Ovary (tissue), 9 donors: ENCODE data around the gene BMPR1A. TPM values are rescaled to one million over a fixed set of nuclear protein-coding genes. Genes with fewer than 3 reads are reported as not detected.
"Not testable (repeated sequence)": the region's sequence is repeated elsewhere in the genome, so short reads cannot be mapped to it uniquely, and the experiment has no call there.

ENCODE experiments used
- DNase-seq, 5 donors: peaks; one replicate each; pipeline ENCODE4 v3.0.0-alpha.2; 2019 to 2020
- H3K27ac ChIP-seq, 2 donors: fragments of 200-600 bp; one replicate each; pipeline versions ENCODE4 v1.5.1 to v1.8.0; 2019 to 2022
- H3K27me3 ChIP-seq: fragments of 200-600 bp; one replicate; pipeline ENCODE4 v1.8.0; 2022
- H3K36me3 ChIP-seq: fragments of 200-600 bp; sonication (generic); one replicate; pipeline ENCODE4 v1.5.1; 2019
- H3K4me1 ChIP-seq: one replicate; pipeline ENCODE4 v1.8.1; 2013; ENCODE audit warnings: mild to moderate bottlenecking, moderate library complexity; ENCODE audit not compliant: insufficient read depth
- H3K4me3 ChIP-seq: fragments of 200-600 bp; sonication (generic); one replicate; pipeline ENCODE4 v1.5.1; 2017
- H3K9me3 ChIP-seq, 2 donors: fragments of 200-600 bp in 1 of 2; sonication (generic) in 1 of 2; one replicate each; pipeline versions ENCODE4 v1.5.1 to v1.8.1; 2013 to 2019; ENCODE audit warnings: mild to moderate bottlenecking in 1 of 2, moderate library complexity in 1 of 2
- CTCF ChIP-seq, 3 donors: fragments of 450-650 bp in 2 of 3; fragments of 200-600 bp in 1 of 3; IDR thresholded peaks; one replicate each; pipeline versions ENCODE4 v1.5.1 to v1.8.0; 2016 to 2022; ENCODE audit warnings: antibody characterized with exemption in 3 of 3, mild to moderate bottlenecking in 1 of 3
- EP300 ChIP-seq: sonication (generic); formaldehyde crosslinking; IDR thresholded peaks from one replicate; pipeline ENCODE4 v1.6.1; 2017; ENCODE audit warnings: antibody characterized with exemption
- POLR2A ChIP-seq: fragments of 450-650 bp; IDR thresholded peaks from one replicate; pipeline ENCODE4 v1.6.1; 2017; ENCODE audit warnings: antibody characterized with exemption, mild to moderate bottlenecking, moderate library complexity
- WGBS, 3 donors: extraction: QIAGEN DNeasy Blood & Tissue Kit in 1 of 3; methylation state at CpG; one replicate each; pipeline versions ENCODE4 v1.1.5 to v1.1.7; 2013 to 2017; 5-methylcytosine and 5-hydroxymethylcytosine counted together
- intact Hi-C, 4 donors: fragments of 100-400 bp; cut with DNase I; formaldehyde crosslinking; loops; one replicate each; pipeline versions ENCODE4 v1.11.0 to v1.15.1; 2022 to 2023
- polyA plus RNA-seq, 2 donors: library from polyadenylated mRNA; stranded (reverse); fragments of 200-250 nt in 1 of 2; fragments of 350-450 nt in 1 of 2; fragmentation: Illumina TruSeq in 1 of 2; extraction: RNeasy Lipid Tissue Mini Kit (QIAGEN cat#74804) in 1 of 2; gene quantifications; one replicate each; pipeline ENCODE4 v1.2.3, GENCODE V29; 2013 to 2014
- total RNA-seq, 7 donors: library from RNA; depleted of rRNA in 2 of 7; stranded (reverse); fragments of >200 nt in 2 of 7; fragmentation: NEBNext Ultra II Directional in 3 of 7; extraction: Animal tissue kit (Norgen Biotek cat#: 25700) in 3 of 7; gene quantifications; one replicate each; pipeline versions ENCODE4 v1.1.0 to v1.2.4, GENCODE V29; 2016 to 2023
- donor health status: DM: no; HTN: no; CAD: no; lungs with moderate emphysema.
- donor health status: DM: no; HTN: no; CAD: no.
- donor health status: Bipolar disorder and iron deficiency.
- donor health status: DM: yes; HTN: yes; CAD: no.
- donor health status: DM: no; HTN: no; CAD: no.
- donor health status: DM: yes; HTN: yes; CAD: no.

Gene BMPR1A
- total and polyA plus RNA-seq, 9 donors, result 19.0 to 77.9 (median 55.8) TPM

- no peaks in the 10 kb centered on the region for H3K36me3 ChIP-seq
- intact Hi-C loops, result loop anchor here in 1 of 4 donors (10.0 kb wide), 1 partner anchor 158 kb away; the partner anchor contains the start of genes GLUD1 and SHLD2
- 60 to 71% (median 62%) methylated on average over 12 to 13 of the region's 13 CpGs for WGBS, 3 donors
- H3K4me1 ChIP-seq, result peaks cover 2% of the 10 kb centered on the region
- H3K27ac ChIP-seq, result no peak overlapping the region
- H3K27me3 ChIP-seq, result no peaks in the 10 kb centered on the region
- no peak overlapping the region for H3K4me3 ChIP-seq
- TF ChIP-seq CTCF (IDR thresholded peaks at IDR 0.05) (no peak), POLR2A (no peak), EP300 (no peak)
- no peaks in the 10 kb centered on the region for H3K9me3 ChIP-seq
- DNase-seq, result peak in 2 of 5 donors; percentile 36 to 45
These were observed 180.5 kb downstream of the BMPR1A start for GRCh38 chr10:86936661-86937501.

DNA sequence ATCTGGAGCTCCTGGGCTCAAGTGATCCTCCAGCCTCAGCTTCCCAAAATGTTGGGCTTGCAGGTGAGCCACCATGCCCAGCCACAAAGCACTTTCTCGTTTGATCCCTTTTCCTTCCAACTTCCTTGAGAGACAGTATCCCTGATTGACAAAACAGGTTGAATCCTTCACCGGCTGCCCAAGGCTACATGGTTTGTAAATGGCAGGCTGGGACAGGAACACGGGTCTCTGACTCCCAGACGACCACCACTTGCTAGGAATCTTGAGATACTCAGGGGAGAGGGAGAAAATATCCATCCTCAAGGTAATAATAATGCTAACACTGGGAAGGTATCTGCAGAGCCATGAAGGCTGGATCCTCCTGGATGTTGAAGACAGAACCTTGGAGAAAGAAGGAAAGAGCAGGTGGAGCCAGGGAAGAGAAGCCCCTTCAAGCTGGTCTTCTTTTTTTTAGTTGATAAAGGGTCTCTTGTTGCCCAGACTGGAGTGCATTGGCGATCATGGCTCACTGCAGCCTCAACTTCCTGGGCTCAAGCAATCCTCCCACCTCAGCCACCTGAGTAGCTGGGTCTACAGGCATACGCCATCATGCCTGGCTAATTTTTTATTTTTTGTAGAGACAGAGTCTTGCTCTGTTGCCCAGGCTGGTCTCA, 181.2 kb downstream of the BMPR1A start:
- Histone ChIP-seq H3K4me1 (peaks cover 2% of the 10 kb centered on the region), H3K4me3 (no peak overlapping the region), H3K36me3 (no peaks in the 10 kb centered on the region), H3K27ac (no peak overlapping the region), H3K27me3 (no peaks in the 10 kb centered on the region), H3K9me3 (no peaks in the 10 kb centered on the region)
- no peak for TF ChIP-seq POLR2A
- no peak for TF ChIP-seq EP300
- TF ChIP-seq CTCF (IDR thresholded peaks at IDR 0.05), result no peak
- intact Hi-C loops, result loop anchor here in 2 of 4 donors (2.0 to 10.0 kb wide), 2 partner anchors 29 to 157 kb away; partner anchors contain the start of genes GLUD1 (in 1 of the 2) and SHLD2 (in 1 of the 2)
- WGBS, 3 donors, result 62 to 66% (median 65%) methylated on average over 6 of the region's 6 CpGs
- DNase-seq, result no peak

GRCh38 chr10:86938260-86938659, 181.8 kb downstream of the BMPR1A start:
- WGBS, 3 donors, result 65 to 79% (median 78%) methylated on average over 2 of the region's 2 CpGs
- no peak for DNase-seq
- H3K4me1 ChIP-seq, result peaks cover 2% of the 10 kb centered on the region
- H3K9me3 ChIP-seq, result no peaks in the 10 kb centered on the region
- intact Hi-C loops, result loop anchor here in 2 of 4 donors (2.0 to 10.0 kb wide), 2 partner anchors 29 to 157 kb away; partner anchors contain the start of genes GLUD1 (in 1 of the 2) and SHLD2 (in 1 of the 2)
- no peak overlapping the region for H3K4me3 ChIP-seq
- TF ChIP-seq POLR2A, result no peak
- TF ChIP-seq CTCF (IDR thresholded peaks at IDR 0.05), result no peak
- no peak for TF ChIP-seq EP300
- H3K27me3 ChIP-seq, result no peaks in the 10 kb centered on the region
- peak overlapping the region in 1 of 2 donors; percentile 25 for H3K27ac ChIP-seq
- no peaks in the 10 kb centered on the region for H3K36me3 ChIP-seq

DNA sequence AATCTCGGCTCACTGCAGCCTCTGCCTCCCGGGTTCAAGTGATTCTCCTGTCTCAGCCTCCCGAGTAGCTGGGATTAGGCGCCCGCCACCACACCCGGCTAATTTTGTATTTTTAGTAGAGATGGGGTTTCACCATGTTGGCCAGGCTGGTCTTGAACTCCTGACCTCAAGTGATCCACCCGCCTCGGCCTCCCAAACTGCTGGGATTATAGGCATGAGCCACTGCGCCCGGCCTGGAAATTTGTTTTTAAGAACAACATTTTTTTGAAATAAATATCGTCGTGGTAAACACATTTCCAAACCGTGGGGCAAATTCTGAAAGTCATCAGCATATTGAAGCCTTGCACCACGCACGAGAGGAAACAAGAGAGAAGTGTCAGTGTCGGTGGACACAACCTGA, 183.7 kb downstream of the BMPR1A start:
- H3K4me3 ChIP-seq, H3K36me3 ChIP-seq, H3K27ac ChIP-seq, H3K4me1 ChIP-seq, H3K27me3 ChIP-seq, H3K9me3 ChIP-seq, DNase-seq, intact Hi-C loops: not testable (repeated sequence)
- 83 to 87% (median 87%) methylated on average over 16 of the region's 16 CpGs for whole genome bisulfite sequencing, 3 donors
